Neural cell (in vitro differentiated cells): Measurements from ENCODE around the gene PHF21B.

Source experiments
- EZH2 ChIP-seq: fragments of 200-600, 300-800 bp; shearing (Covaris generic), sonication (generic); IDR thresholded peaks from 2 replicates; pipeline ENCODE4 v1.6.1; 2014; ENCODE audit warnings: antibody characterized with exemption, low read length, borderline replicate concordance, mild to moderate bottlenecking; ENCODE audit not compliant: insufficient read depth, poor library complexity, severe bottlenecking
- POLR2AphosphoS5 ChIP-seq: IDR thresholded peaks from 2 replicates; pipeline ENCODE4 v1.6.1; 2012
- RAD21 ChIP-seq: fragments of 450-650 bp; conservative IDR thresholded peaks from 2 replicates; pipeline ENCODE4 v1.6.1; 2014; ENCODE audit warnings: antibody characterized with exemption, mild to moderate bottlenecking, moderate library complexity
- TAF1 ChIP-seq: IDR thresholded peaks from 2 replicates; pipeline ENCODE4 v1.6.1; 2012; ENCODE audit warnings: low read depth
- TF ChIP-seq, protein P1 (sequence below): fragments of 450-650 bp; IDR thresholded peaks from 2 replicates; pipeline ENCODE4 v1.5.1; 2014; ENCODE audit warnings: antibody characterized with exemption, mild to moderate bottlenecking, moderate library complexity; ENCODE audit not compliant: poor library complexity, severe bottlenecking

DNA sequence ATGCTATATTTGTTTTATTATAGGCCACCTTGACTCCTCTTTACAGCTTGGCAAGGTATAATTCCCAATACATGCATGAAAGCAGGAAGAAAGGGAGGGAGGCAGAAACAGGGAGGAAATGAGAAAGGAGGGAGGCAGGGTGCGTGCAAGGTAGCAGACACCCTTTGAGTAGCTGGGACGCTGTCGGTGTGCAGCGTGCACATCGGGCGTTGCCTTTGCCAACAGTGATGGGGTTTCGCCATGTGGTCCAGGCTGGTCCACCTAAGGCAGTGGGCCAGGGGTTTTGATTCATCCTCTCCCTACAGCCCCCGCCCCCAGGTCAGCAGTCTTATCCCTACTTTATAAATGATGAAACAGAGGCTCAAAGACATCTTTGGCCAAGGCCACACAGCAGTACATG, 25.0 kb upstream of the PHF21B start:
- TF ChIP-seq TAF1 (no peak), EZH2 (no peak), POLR2AphosphoS5 (no peak), RAD21 (no peak)
- TF ChIP-seq, protein P1, sequence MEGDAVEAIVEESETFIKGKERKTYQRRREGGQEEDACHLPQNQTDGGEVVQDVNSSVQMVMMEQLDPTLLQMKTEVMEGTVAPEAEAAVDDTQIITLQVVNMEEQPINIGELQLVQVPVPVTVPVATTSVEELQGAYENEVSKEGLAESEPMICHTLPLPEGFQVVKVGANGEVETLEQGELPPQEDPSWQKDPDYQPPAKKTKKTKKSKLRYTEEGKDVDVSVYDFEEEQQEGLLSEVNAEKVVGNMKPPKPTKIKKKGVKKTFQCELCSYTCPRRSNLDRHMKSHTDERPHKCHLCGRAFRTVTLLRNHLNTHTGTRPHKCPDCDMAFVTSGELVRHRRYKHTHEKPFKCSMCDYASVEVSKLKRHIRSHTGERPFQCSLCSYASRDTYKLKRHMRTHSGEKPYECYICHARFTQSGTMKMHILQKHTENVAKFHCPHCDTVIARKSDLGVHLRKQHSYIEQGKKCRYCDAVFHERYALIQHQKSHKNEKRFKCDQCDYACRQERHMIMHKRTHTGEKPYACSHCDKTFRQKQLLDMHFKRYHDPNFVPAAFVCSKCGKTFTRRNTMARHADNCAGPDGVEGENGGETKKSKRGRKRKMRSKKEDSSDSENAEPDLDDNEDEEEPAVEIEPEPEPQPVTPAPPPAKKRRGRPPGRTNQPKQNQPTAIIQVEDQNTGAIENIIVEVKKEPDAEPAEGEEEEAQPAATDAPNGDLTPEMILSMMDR, result no peak
